ENCODE data around the gene CIAO1. TPM values are rescaled to one million over a fixed set of nuclear protein-coding genes. Genes with fewer than 3 reads are reported as not detected.
A peak's percentile ranks its signal among the peaks of the same experiment; 100 is the strongest.

CIAO1 gene
- polyA plus RNA-seq, 3 donors, result 73.7 to 93.8 (median 89.4) TPM

- H3K27me3 Mint-ChIP-seq (ENCODE audit: low read depth in 3 of 3), result peaks cover 0 to 2% (median 0%) of the 10 kb centered on the region in 3 donors
- no peak overlapping the region for H3K27ac ChIP-seq (ENCODE audit: low read depth in 1 of 2, low read length in 2 of 2)
- H3K9me3 ChIP-seq (replicated peaks in 1 of 2; ENCODE audit: control insufficient read depth in 1 of 2, insufficient read depth in 1 of 2, low read length in 2 of 2), result no peaks in the 10 kb centered on the region
- intact Hi-C loops (cut with micrococcal nuclease), result no loop called here
- H3K36me3 Mint-ChIP-seq, result peaks cover 72 to 99% of the 10 kb centered on the region in 2 donors
- H3K27me3 ChIP-seq (ENCODE audit: control insufficient read depth in 2 of 2, insufficient read depth in 2 of 2, low read length in 2 of 2), result no peaks in the 10 kb centered on the region
- H3K4me2 ChIP-seq (replicated peaks; ENCODE audit: extremely low read depth, low read length, poor library complexity, severe bottlenecking), result no peak overlapping the region
- H3K79me2 ChIP-seq (ENCODE audit: insufficient read depth, low read length), result no peaks in the 10 kb centered on the region
- no peak overlapping the region for H3K27ac Mint-ChIP-seq
- no peak overlapping the region for H3K4me3 ChIP-seq (replicated peaks in 1 of 3; ENCODE audit: low read depth in 2 of 3, low read length in 3 of 3)
- no peak overlapping the region for H2AFZ ChIP-seq (ENCODE audit: insufficient read depth, low read depth, low read length, poor library complexity, severe bottlenecking)
- no peak for DNase-seq
- peaks cover 75 to 100% of the 10 kb centered on the region in 2 donors for H3K36me3 ChIP-seq (replicated peaks in 1 of 2; ENCODE audit: control insufficient read depth in 1 of 2, insufficient read depth in 2 of 2, low read length in 2 of 2)
- no peaks in the 10 kb centered on the region for H3K4me1 ChIP-seq (ENCODE audit: control insufficient read depth in 1 of 2, insufficient read depth in 2 of 2, low read length in 2 of 2)
- WGBS (ENCODE audit: insufficient coverage), result 88% methylated on average over 8 of the region's 21 CpGs
- H4K20me1 ChIP-seq (ENCODE audit: insufficient read depth, low read length), result peaks cover 4% of the 10 kb centered on the region
- no peak overlapping the region for H3K4me3 Mint-ChIP-seq
- H3K4me1 Mint-ChIP-seq, result no peaks in the 10 kb centered on the region
- TF ChIP-seq CTCF (IDR thresholded peaks at IDR 0.05), result no peak
- no peaks in the 10 kb centered on the region for H3K9me3 Mint-ChIP-seq
- H3K9ac ChIP-seq (ENCODE audit: insufficient read depth, low read length, poor library complexity, severe bottlenecking), result no peak overlapping the region
Observed at GRCh38 chr2:96276787-96277499, 10.9 kb downstream of the CIAO1 start.

GRCh38 chr2:96287273-96287856 is 21.3 kb downstream of the CIAO1 start:
- Mint-ChIP-seq H3K4me1 (no peaks in the 10 kb centered on the region), H3K9me3 (peaks cover 0 to 2% (median 0%) of the 10 kb centered on the region in 7 donors), H3K4me3 (no peak overlapping the region), H3K27me3 (ENCODE audit: low read depth in 3 of 3) (peaks cover 0 to 2% (median 0%) of the 10 kb centered on the region in 3 donors), H3K27ac (peak overlapping the region in 1 of 7 donors; percentile 46), H3K36me3 (peaks cover 98 to 100% of the 10 kb centered on the region in 2 donors)
- Histone ChIP-seq H3K4me3 (replicated peaks in 1 of 3; ENCODE audit: low read depth in 2 of 3, low read length in 3 of 3) (no peak overlapping the region), H3K4me2 (replicated peaks; ENCODE audit: extremely low read depth, low read length, poor library complexity, severe bottlenecking) (no peak overlapping the region), H3K4me1 (ENCODE audit: control insufficient read depth in 1 of 2, insufficient read depth in 2 of 2, low read length in 2 of 2) (no peaks in the 10 kb centered on the region), H3K9ac (ENCODE audit: insufficient read depth, low read length, poor library complexity, severe bottlenecking) (no peak overlapping the region), H4K20me1 (ENCODE audit: insufficient read depth, low read length) (no peaks in the 10 kb centered on the region), H3K79me2 (ENCODE audit: insufficient read depth, low read length) (no peaks in the 10 kb centered on the region), H3K27me3 (ENCODE audit: control insufficient read depth in 2 of 2, insufficient read depth in 2 of 2, low read length in 2 of 2) (no peaks in the 10 kb centered on the region), H3K27ac (ENCODE audit: low read depth in 1 of 2, low read length in 2 of 2) (no peak overlapping the region), H3K36me3 (replicated peaks in 1 of 2; ENCODE audit: control insufficient read depth in 1 of 2, insufficient read depth in 2 of 2, low read length in 2 of 2) (peaks cover 100% of the 10 kb centered on the region in 2 donors), H2AFZ (ENCODE audit: insufficient read depth, low read depth, low read length, poor library complexity, severe bottlenecking) (no peak overlapping the region), H3K9me3 (replicated peaks in 1 of 2; ENCODE audit: control insufficient read depth in 1 of 2, insufficient read depth in 1 of 2, low read length in 2 of 2) (no peaks in the 10 kb centered on the region)
- WGBS (ENCODE audit: insufficient coverage), result 97% methylated on average over 6 of the region's 6 CpGs
- no peak for DNase-seq
- no peak for TF ChIP-seq CTCF (IDR thresholded peaks at IDR 0.05)
- intact Hi-C loops (cut with micrococcal nuclease), result no loop called here
